ENCODE results near the gene GMEB1. TPM values are rescaled to one million over a fixed set of nuclear protein-coding genes. Genes with fewer than 3 reads are reported as not detected.

GMEB1 gene
- total RNA-seq, 2 donors from 2014 or later, result 24.6 to 29.2 TPM

DNA sequence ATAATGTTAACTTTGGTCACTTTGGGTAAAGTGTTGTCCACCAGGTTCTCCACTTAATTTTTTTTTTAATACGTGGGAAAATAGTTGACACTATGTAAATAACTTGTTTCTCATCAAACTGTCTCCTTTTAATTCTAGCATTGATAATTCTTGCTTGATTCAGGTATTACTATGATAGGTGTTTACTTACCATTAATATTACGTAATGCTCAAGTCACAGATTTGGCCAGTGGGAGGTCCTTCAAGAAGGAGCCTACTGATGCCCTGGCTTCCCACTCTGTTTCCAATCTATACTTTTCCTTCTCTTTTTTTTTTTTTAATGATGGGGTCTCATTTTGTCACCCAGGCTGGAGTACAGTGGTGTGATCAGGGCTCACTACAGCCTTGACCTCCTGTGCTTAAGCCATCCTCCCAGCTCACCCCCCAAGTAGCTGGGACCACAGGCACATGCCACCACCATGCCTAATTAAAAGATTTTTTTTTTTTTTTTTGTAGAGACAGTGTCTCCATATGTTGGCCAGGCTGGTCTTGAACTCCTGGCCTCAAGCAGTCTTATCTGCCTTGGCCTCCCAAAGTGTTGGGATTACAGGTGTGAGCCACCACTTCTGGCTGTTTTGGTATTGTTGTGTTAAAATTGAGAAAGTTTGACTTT is 98.1 kb downstream of the GMEB1 start:
- no peaks in the 10 kb centered on the region for H3K27me3 Mint-ChIP-seq (ENCODE audit: insufficient read depth)
- 80 to 100% methylated on average over 1 to 2 of the region's 2 CpGs for WGBS, 2 experiments (ENCODE audit: insufficient coverage in 1 of 2, insufficient read length in 1 of 2)
- peaks cover 59% of the 10 kb centered on the region for H3K36me3 Mint-ChIP-seq (ENCODE audit: low read depth)
- peaks cover 77% of the 10 kb centered on the region for H3K36me3 ChIP-seq (ENCODE audit: control insufficient read depth, insufficient read depth, low read length)
- H3K27ac ChIP-seq (ENCODE audit: low read depth, low read length), result no peak overlapping the region
- DNase-seq, result no peak
- H3K4me3 Mint-ChIP-seq, result no peak overlapping the region
- H3K9me3 ChIP-seq (ENCODE audit: control insufficient read depth, low read length), result no peaks in the 10 kb centered on the region
- no peaks in the 10 kb centered on the region for H3K27me3 ChIP-seq (ENCODE audit: control insufficient read depth, insufficient read depth, low read length, poor library complexity, severe bottlenecking)
- H3K4me1 Mint-ChIP-seq, result no peaks in the 10 kb centered on the region
- no peak overlapping the region for H3K4me3 ChIP-seq (ENCODE audit: low read length)
- no peak overlapping the region for H3K9ac ChIP-seq (ENCODE audit: extremely low read depth, low read length, poor library complexity, severe bottlenecking)
- no peaks in the 10 kb centered on the region for H3K9me3 Mint-ChIP-seq
- H3K27ac Mint-ChIP-seq, result no peak overlapping the region
- H3K4me1 ChIP-seq (ENCODE audit: control insufficient read depth, insufficient read depth, low read length), result no peaks in the 10 kb centered on the region
- no peak for TF ChIP-seq CTCF (conservative IDR thresholded peaks at IDR 0.05)

Other genes starting within 250 kb of the GMEB1 start
- gene RCC1, start 162.7 kb upstream of the GMEB1 start, total RNA-seq, result 10 to 100 TPM; 55.4 to 65.3 TPM
- gene TRNAU1AP, start 115.7 kb upstream of the GMEB1 start, total RNA-seq, result 10 to 100 TPM; 49.6 to 53.7 TPM
- 1 to 10 TPM; 2.1 to 3.0 TPM for gene RAB42, start 76.5 kb upstream of the GMEB1 start, total RNA-seq
- 10 to 100 TPM; 29.3 to 39.5 TPM for gene TAF12, start 25.7 kb upstream of the GMEB1 start, total RNA-seq
- gene RNU11, start 20.2 kb upstream of the GMEB1 start, total RNA-seq, result not detected
- gene YTHDF2, start 68.2 kb downstream of the GMEB1 start, total RNA-seq, result 100 to 1,000 TPM; 113 to 116 TPM
- gene OPRD1, start 143.4 kb downstream of the GMEB1 start, total RNA-seq, result under 1 TPM; 0.55 to 0.75 TPM
- 10 to 100 TPM; 60.3 to 91.0 TPM for gene EPB41, start 245.8 kb downstream of the GMEB1 start, total RNA-seq